HG03442 (cell line): ENCODE measurements around the gene SCAPER.
"Not testable (repeated sequence)": the region's sequence is repeated elsewhere in the genome, so short reads cannot be mapped to it uniquely, and the experiment has no call there.

Experiments
- ATAC-seq: cut with Tn5 transposase; IDR thresholded peaks from one replicate; pipeline ENCODE4 v1.9.1; 2021; ENCODE audit warnings: mild to moderate bottlenecking, moderate library complexity; ENCODE audit not compliant: unreplicated experiment

The SCAPER gene

GRCh38 chr15:76432604-76433003 lies 472.5 kb downstream of the SCAPER start:
- no peak for ATAC-seq

DNA sequence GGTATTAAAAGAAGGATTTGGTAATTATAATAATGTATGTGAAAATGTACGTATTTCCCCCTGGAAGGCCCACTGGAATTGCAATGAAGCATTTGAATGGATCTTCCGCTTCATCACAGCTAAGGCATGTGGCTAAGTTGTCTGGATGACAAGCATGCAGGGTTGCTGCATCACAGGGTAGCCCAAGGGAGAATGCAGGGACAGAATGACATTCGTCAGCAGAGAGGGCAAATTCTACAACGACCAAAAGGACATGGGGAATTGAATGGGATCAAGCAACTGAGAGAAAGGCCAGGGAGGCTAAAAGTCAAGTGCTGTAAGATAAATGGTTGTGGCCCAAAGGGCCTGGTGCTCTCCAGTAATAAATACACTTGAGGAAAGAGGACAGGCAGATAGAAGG lies 473.2 kb downstream of the SCAPER start:
- no peak for ATAC-seq

GRCh38 chr15:76430711-76431110 lies 474.4 kb downstream of the SCAPER start:
- not testable (repeated sequence) for ATAC-seq

DNA sequence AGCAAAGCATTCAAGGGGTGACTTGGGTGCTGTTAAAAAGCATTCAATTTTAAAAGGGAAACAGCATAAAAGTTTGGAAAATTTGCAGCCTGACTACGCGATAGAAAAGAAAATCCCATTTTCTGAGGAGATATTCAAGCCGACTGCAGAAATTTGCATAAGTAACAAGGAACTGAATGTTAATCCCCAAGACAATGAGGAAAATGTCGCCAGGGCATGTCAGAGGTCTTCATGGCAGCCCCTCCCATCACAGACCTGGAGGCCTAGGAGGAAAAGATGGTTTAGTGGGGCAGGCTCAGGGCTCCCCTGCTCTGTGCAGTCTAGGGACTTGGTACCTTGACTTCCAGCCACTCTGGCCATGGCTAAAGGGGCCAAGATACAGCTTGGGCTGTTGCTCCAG lies 475.5 kb downstream of the SCAPER start:
- ATAC-seq = no peak

GRCh38 chr15:76426941-76427340 lies 478.2 kb downstream of the SCAPER start:
- no peak for ATAC-seq

DNA sequence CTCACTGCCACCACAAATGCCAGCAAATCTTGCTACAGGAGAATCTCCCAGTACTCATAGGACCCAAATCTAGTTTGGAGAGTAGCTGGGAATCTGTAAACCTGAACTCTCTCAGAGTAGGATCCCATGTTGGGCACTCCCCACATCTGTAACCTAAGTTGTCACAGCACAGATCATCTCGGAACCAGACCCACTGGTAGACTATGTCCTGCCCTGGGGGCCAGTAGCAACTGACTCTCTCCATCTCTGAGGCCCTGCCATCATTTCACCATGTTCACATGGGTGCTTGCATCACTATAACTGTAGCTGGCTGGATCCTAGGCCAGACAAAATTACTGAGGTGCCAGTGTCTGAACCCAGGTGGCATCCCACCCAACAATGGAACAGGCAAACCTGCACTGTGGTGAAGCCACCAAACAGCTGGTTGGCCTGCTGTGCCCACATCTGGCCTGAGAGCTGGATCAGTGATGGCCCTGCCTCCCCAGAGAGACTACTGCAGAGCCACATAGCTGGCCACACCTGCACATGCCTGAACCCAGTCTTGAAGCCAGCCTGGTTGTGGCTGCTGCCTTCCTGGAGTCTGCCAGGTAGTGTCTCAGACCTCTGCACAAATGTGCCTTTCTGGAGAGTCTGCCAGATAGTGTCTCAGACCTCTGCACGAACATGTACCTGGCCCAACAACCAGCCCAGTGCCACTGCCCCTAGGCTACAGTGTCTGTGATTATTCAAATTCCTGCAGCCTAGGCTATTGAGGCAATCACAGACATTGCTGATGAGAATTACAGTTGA lies 486.6 kb downstream of the SCAPER start:
- ATAC-seq = no peak

DNA sequence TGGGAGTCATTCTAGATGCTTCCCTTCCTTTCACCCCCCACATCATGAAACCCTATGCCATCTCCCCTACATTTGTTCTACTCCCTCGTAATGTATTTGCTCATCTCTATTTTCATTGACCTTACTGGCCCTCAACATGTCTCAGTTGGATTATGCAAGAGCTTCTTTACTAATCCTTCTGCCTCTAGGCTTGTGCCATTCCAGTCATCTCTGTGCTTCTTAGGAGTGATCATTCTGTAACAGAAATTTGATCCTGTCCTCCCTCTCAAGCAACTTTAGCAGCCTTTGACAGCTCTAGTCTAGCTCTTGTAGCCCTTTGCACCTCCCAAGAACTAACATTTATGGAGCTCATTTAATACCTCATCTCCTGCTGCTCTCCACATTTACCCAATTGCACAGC lies 503.9 kb downstream of the SCAPER start:
- ATAC-seq = no peak

GRCh38 chr15:76398317-76399104 lies 506.6 kb downstream of the SCAPER start:
- ATAC-seq = no peak

DNA sequence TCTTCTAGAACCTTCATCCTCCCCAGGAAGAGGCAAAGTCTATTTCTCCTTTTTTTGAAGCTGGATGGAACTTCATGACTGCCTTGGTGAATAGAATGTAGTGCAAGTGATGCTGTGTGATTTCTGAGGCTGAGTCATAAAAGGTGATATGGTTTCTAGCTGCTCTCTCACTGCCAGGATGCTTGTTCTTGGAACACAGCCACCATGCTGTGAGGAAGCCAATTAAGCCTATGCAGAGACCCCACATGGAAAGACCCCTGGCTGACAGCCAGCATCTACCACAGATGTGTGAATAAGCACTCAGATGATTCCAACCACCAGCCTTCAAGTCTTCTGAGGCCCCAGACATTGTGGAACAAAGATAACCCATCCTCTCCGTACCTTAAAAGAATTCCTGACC lies 511.5 kb downstream of the SCAPER start:
- no peak for ATAC-seq

- ATAC-seq = no peak
These were observed 513.3 kb downstream of the SCAPER start for GRCh38 chr15:76391847-76392246.

DNA sequence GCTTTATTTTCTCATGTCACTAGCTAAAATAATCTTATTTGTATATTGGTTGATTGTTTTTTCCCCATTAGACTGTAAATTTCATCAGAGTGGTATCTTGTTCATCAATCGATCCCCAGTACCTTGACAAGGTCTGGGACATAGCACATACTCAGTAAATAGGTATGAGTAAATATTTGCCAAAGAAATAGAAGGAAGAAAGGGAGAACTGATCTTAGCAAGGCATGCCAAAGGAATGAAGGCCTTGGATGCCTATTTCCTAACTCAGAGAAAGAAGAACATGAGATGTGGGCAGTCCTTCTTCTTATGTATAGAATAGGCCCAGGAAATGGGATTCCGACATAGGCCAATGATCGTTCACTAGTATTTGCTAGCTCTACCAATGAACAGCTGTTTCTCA lies 513.8 kb downstream of the SCAPER start:
- ATAC-seq = no peak

DNA sequence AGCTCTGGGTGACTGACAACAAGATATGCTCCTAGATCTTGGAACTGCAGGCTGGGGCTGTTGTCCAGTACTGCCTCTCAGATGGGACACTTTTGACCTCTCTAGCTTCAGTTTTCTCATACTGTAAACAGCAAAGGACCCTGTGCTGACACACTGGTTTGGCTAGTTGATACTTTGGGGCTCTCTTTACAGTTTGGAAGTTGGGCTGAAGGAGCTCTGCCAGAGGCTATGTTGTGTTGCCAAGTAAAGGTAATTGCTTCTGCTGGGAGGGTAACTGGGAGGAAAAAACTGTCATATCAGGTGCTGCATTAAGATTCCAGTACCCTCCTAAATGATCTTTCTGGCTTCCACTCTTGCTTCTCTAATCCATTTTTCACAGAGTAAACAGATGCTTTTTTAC lies 514.6 kb downstream of the SCAPER start:
- no peak for ATAC-seq

DNA sequence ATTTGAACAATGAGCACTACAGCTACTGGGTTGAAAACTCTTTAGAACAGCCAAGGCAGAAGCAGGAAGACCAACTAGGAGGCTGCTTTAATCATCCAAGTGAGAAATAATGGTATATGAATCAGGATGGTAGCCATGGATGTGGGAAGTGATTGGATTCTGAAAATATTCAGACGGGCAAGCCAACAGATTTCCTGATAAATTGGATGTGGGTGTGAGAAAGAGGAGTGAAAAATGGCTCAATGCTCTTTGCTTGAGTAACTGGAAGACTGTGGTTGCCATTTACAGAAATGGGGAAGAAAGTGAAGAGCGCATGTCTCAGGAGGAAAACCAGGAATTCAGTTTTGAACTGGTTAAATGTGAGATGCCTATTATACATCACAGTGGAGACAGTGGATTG lies 518.2 kb downstream of the SCAPER start:
- no peak for ATAC-seq

DNA sequence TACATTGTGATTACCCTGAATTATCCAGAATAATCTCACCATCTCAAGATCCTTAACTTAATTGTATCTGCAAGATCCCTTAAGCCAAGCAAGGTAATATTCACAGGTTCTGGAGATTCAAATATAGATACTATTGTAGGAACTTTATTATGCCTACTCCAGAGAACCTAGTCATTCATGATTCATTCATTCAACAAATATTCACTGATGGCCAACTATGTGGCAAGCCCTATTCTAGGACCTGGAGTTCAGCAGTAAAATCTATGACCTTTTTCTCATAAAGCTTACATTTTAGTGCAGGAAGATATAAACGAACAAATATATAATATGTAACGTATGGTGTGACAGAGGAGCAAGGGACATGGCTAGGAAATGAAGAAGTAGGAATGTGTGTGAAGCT lies 519.0 kb downstream of the SCAPER start:
- ATAC-seq = no peak

GRCh38 chr15:76384409-76384808 lies 520.7 kb downstream of the SCAPER start:
- ATAC-seq = no peak

DNA sequence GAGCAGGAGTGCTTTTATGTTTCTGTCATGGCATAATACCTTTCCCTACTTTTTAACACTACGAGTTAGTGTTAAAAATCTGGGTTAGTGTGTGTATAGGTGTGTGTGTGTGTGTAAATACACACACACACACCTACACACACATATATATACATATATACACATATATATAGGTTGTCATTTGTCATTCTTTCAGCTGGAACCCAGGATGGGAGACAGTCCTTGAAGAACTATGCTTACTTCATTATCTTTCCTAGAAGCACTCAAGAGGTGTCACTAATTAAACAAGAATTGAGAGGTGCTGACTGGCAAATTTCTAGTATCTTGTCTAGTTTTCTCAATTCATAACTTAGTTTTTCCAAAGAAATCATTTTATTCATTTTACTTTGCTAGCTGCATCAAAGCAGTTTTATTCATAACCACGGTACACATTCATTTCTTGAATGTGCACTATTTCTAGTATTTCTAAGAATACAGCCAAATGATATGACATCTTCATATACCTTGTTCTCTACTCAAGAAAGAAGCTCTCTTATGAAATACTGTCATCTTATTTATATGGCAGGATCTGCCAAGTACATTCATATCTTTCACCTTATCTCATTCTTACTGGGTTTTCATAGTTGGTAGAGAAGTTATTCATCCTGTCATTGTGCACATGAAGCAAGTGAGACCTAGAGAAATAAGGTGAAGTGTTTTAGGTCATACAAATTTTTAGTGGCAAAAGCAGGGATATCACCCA lies 522.0 kb downstream of the SCAPER start:
- no peak for ATAC-seq

GRCh38 chr15:76381366-76381765 lies 523.8 kb downstream of the SCAPER start:
- ATAC-seq = no peak

- ATAC-seq = no peak
These were observed 524.9 kb downstream of the SCAPER start for GRCh38 chr15:76380249-76380648.

GRCh38 chr15:76378691-76379090 lies 526.4 kb downstream of the SCAPER start:
- ATAC-seq = no peak

DNA sequence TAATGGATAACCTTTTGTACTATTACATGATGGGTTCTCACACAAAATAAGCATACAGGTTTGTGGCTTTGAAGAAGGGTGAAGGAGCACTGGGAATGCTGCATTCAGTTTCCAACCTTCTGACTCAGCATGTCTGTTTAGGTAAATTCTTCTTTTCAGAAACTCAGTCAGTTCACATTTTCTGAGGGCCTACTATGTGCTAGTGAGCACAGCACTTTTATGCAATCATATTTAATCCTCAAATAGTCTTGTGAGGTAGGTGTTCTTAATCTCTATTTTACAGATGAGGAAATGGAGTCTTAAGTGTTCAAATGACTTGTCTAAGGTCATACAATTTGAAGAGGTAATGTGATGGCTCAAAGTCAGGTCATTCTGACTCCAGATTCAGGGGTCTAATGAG lies 527.4 kb downstream of the SCAPER start:
- ATAC-seq = no peak

- no peak for ATAC-seq
These were observed 527.9 kb downstream of the SCAPER start for GRCh38 chr15:76377217-76377616.

DNA sequence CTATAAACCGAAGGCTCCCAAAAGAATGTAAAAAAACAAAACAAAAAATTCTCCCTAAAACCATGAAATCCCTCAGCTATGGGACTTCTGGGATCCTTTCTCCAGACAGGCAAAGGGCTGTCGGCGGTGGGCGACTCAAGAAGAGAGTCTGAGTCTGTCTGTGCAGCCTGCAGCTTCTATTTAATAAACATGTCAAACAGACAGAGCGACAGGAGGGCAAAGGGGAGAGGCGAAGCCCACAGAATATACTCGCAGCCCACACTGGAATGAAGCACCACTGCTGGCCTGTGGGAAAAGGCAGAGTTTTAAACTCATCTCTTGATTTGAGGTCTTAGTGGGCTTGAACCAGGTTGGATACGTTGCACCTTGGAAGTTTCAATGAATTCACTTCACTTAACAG lies 528.3 kb downstream of the SCAPER start:
- no peak for ATAC-seq
